SK-N-SH (cell line): ENCODE data around the gene TTC23. TPM values are rescaled to one million over a fixed set of nuclear protein-coding genes. Genes with fewer than 3 reads are reported as not detected.

Experiments used
- CTCF ChIA-PET: fragments of 300-600, 350-600 bp; formaldehyde crosslinking; extraction: SDS; loops from one replicate; lab custom pipeline; 2021; lab: Yijun Ruan, JAX
- POLR2A ChIA-PET: fragments of 350-600 bp; sonication (Branson Sonifier 250); formaldehyde crosslinking; extraction: SDS; loops from one replicate; lab custom pipeline; 2020; ENCODE audit warnings: antibody characterized with exemption, inconsistent platforms; lab: Yijun Ruan, JAX
- DNase-seq: peaks from one replicate; pipeline ENCODE4 v3.0.0; 2012
- H2AFZ ChIP-seq: fragments of 200-600 bp; sonication (generic); 2 replicates; pipeline ENCODE4 v1.8.1; 2016; ENCODE audit warnings: antibody characterized with exemption, mild to moderate bottlenecking, low read depth
- H3F3A ChIP-seq: fragments of 200-600 bp; sonication (generic); replicated peaks from 2 replicates; pipeline ENCODE3; 2016; ENCODE audit warnings: antibody characterized with exemption, mild to moderate bottlenecking; ENCODE audit not compliant: insufficient read depth
- H3K27ac ChIP-seq, 2 experiments: fragments of 200-500 bp in 1 of 2; fragments of 200-600 bp in 1 of 2; sonication (Bioruptor generic) in 1 of 2; sonication (generic), shearing (Covaris generic) in 1 of 2; 2 replicates each; pipeline versions ENCODE4 v1.5.1 to v1.6.1; 2014 to 2016; ENCODE audit warnings: low read depth in 2 of 2, inconsistent platforms in 1 of 2, low read length in 1 of 2, mild to moderate bottlenecking in 1 of 2, mixed read lengths in 1 of 2
- H3K27me3 ChIP-seq: fragments of 200-600 bp; sonication (generic), shearing (Covaris generic); 2 replicates; pipeline ENCODE4 v1.6.1; 2016; ENCODE audit warnings: mixed run types; ENCODE audit not compliant: insufficient read depth
- H3K36me3 ChIP-seq, 2 experiments: fragments of 200-500 bp in 1 of 2; fragments of 200-600 bp in 1 of 2; sonication (Bioruptor generic) in 1 of 2; sonication (generic) in 1 of 2; replicated peaks in 1 of 2; 2 replicates each; pipeline versions ENCODE3 to v1.5.1; 2014 to 2016; ENCODE audit warnings: low read length in 1 of 2, mild to moderate bottlenecking in 1 of 2; ENCODE audit not compliant: insufficient read depth in 2 of 2, control insufficient read depth in 1 of 2
- H3K4me1 ChIP-seq, 2 experiments: fragments of 200-500 bp in 1 of 2; fragments of 200-600 bp in 1 of 2; sonication (Bioruptor generic) in 1 of 2; sonication (generic), shearing (Covaris generic) in 1 of 2; 2 replicates each; pipeline versions ENCODE4 v1.5.1 to v1.6.1; 2014 to 2016; ENCODE audit warnings: low read depth in 1 of 2, low read length in 1 of 2, mixed run types in 1 of 2; ENCODE audit not compliant: insufficient read depth in 2 of 2, control insufficient read depth in 1 of 2
- H3K4me2 ChIP-seq: fragments of 200-600 bp; sonication (generic), shearing (Covaris generic); 2 replicates; pipeline ENCODE4 v1.6.1; 2017; ENCODE audit warnings: mixed run types
- H3K4me3 ChIP-seq, 2 experiments: fragments of 200-500 bp in 1 of 2; fragments of 200-600 bp in 1 of 2; sonication (Bioruptor generic) in 1 of 2; sonication (generic), shearing (Covaris generic) in 1 of 2; 2 replicates each; pipeline versions ENCODE4 v1.5.1 to v1.8.1; 2014 to 2016; ENCODE audit warnings: low read depth in 2 of 2, inconsistent platforms in 1 of 2, low read length in 1 of 2, mild to moderate bottlenecking in 1 of 2, mixed read lengths in 1 of 2, moderate library complexity in 1 of 2
- H3K79me2 ChIP-seq: fragments of 200-600 bp; sonication (generic); 2 replicates; pipeline ENCODE4 v1.8.1; 2017; ENCODE audit warnings: mild to moderate bottlenecking; ENCODE audit not compliant: insufficient read depth
- H3K9ac ChIP-seq: fragments of 200-600 bp; sonication (generic); 2 replicates; pipeline ENCODE4 v1.6.1; 2017; ENCODE audit warnings: mixed run types
- H3K9me2 ChIP-seq: fragments of 200-600 bp; sonication (generic); 2 replicates; pipeline ENCODE4 v1.6.1; 2017; ENCODE audit warnings: mixed run types
- H3K9me3 ChIP-seq: fragments of 200-600 bp; sonication (generic); 2 replicates; pipeline ENCODE4 v1.6.1; 2017; ENCODE audit warnings: mixed run types, mild to moderate bottlenecking, moderate library complexity
- H4K20me1 ChIP-seq: fragments of 200-600 bp; sonication (generic); 2 replicates; pipeline ENCODE4 v1.6.1; 2017; ENCODE audit warnings: mild to moderate bottlenecking, mixed run types; ENCODE audit not compliant: insufficient read depth
- EZH2phosphoT487 ChIP-seq: fragments of 200-600 bp; sonication (generic); IDR thresholded peaks from 2 replicates; pipeline ENCODE4 v1.6.1; 2017; ENCODE audit warnings: low read depth, mixed run types, mild to moderate bottlenecking, antibody characterized with exemption, moderate library complexity, borderline replicate concordance
- FOSL2 ChIP-seq: IDR thresholded peaks from 2 replicates; pipeline ENCODE4 v1.4.0; 2012; ENCODE audit warnings: low read depth, mild to moderate bottlenecking, moderate library complexity, borderline replicate concordance
- FOXM1 ChIP-seq: IDR thresholded peaks from 2 replicates; pipeline ENCODE4 v1.4.0; 2012; ENCODE audit warnings: low read depth, mild to moderate bottlenecking
- IRF3 ChIP-seq: fragments of 150-350 bp; IDR thresholded peaks from 2 replicates; pipeline ENCODE4 v1.6.1; 2016; ENCODE audit warnings: mild to moderate bottlenecking, low read depth, low read length
- JUND ChIP-seq: IDR thresholded peaks from 2 replicates; pipeline ENCODE4 v1.4.0; 2012
- MEF2A ChIP-seq: IDR thresholded peaks from 2 replicates; pipeline ENCODE4 v1.4.0; 2012; ENCODE audit warnings: low read depth, borderline replicate concordance
- MXI1 ChIP-seq: IDR thresholded peaks from 2 replicates; pipeline ENCODE4 v1.6.1; 2012; ENCODE audit warnings: mild to moderate bottlenecking, low read depth, low read length, improper control_type of control experiment
- PBX3 ChIP-seq: IDR thresholded peaks from 2 replicates; pipeline ENCODE4; 2012
- POLR2AphosphoS5 ChIP-seq: IDR thresholded peaks from 2 replicates; pipeline ENCODE4 v1.6.1; 2012; ENCODE audit warnings: low read depth, low read length
- RAD21 ChIP-seq: IDR thresholded peaks from 2 replicates; pipeline ENCODE4 v1.6.1; 2012; ENCODE audit warnings: mild to moderate bottlenecking, low read length
- RCOR1 ChIP-seq: fragments of 150-350 bp; IDR thresholded peaks from 2 replicates; pipeline ENCODE4 v1.6.1; 2017; ENCODE audit warnings: antibody characterized with exemption, low read length
- REST ChIP-seq: IDR thresholded peaks from 2 replicates; pipeline ENCODE4 v1.6.1; 2012; ENCODE audit warnings: mild to moderate bottlenecking, low read depth, low read length, moderate library complexity
- SMC3 ChIP-seq: IDR thresholded peaks from 2 replicates; pipeline ENCODE4 v1.6.1; 2012; ENCODE audit warnings: low read depth, low read length, improper control_type of control experiment
- TAF1 ChIP-seq: IDR thresholded peaks from 2 replicates; pipeline ENCODE4 v1.6.1; 2012; ENCODE audit warnings: low read depth, mild to moderate bottlenecking, low read length, moderate library complexity, borderline replicate concordance
- TEAD4 ChIP-seq: IDR thresholded peaks from 2 replicates; pipeline ENCODE4 v1.4.0; 2012; ENCODE audit warnings: mild to moderate bottlenecking, borderline replicate concordance; ENCODE audit not compliant: insufficient read depth
- YY1 ChIP-seq: IDR thresholded peaks from 2 replicates; pipeline ENCODE4 v1.4.0; 2012; ENCODE audit warnings: low read depth, mild to moderate bottlenecking
- ZBTB33 ChIP-seq: IDR thresholded peaks from 2 replicates; pipeline ENCODE4 v1.4.0; 2012; ENCODE audit warnings: low read depth, borderline replicate concordance
- WGBS: methylation state at CpG from one replicate; pipeline ENCODE4 v1.1.6; 2017; ENCODE audit warnings: low lambda C conversion rate; 5-methylcytosine and 5-hydroxymethylcytosine counted together
- polyA plus RNA-seq, 3 experiments: library from polyadenylated mRNA; depleted of rRNA; stranded (reverse); fragments of >200 nt; gene quantifications; 2 replicates each; pipeline ENCODE4 v1.2.3, GENCODE V29; 2012

Gene TTC23
- polyA plus RNA-seq, 1 of the 3 experiments (the other 2 are of a cell fraction) = 0.79 TPM

- POLR2A ChIA-PET = no interaction called here
- H3K4me3 ChIP-seq = no peak overlapping the region
- H4K20me1 ChIP-seq = no peaks in the 10 kb centered on the region
- no peaks in the 10 kb centered on the region for H3F3A ChIP-seq
- TF ChIP-seq PBX3 (no peak), IRF3 (no peak), YY1 (no peak), FOXM1 (no peak), SMC3 (no peak), FOSL2 (no peak), EZH2phosphoT487 (no peak), REST (no peak), POLR2AphosphoS5 (no peak), TAF1 (no peak), ZBTB33 (no peak), JUND (no peak), MXI1 (no peak), TEAD4 (no peak), RCOR1 (no peak), MEF2A (no peak), RAD21 (no peak)
- H3K4me2 ChIP-seq = no peak overlapping the region
- no peaks in the 10 kb centered on the region for H3K27me3 ChIP-seq
- H3K79me2 ChIP-seq = no peaks in the 10 kb centered on the region
- 89% methylated on average over 13 of the region's 13 CpGs for WGBS
- H2AFZ ChIP-seq = no peak overlapping the region
- peaks cover 11 to 46% of the 10 kb centered on the region in 2 experiments for H3K36me3 ChIP-seq
- no peak overlapping the region for H3K27ac ChIP-seq
- CTCF ChIA-PET = interaction anchor here (0.8 kb wide), 1 partner anchor 24 kb away, joined by 3 read pairs; no protein-coding TSS in a partner anchor
- H3K9ac ChIP-seq = no peak overlapping the region
- no peaks in the 10 kb centered on the region for H3K9me3 ChIP-seq
- H3K9me2 ChIP-seq = no peaks in the 10 kb centered on the region
- peaks cover 7 to 23% of the 10 kb centered on the region in 2 experiments; a peak in 2 of 4 replicates for H3K4me1 ChIP-seq
- DNase-seq = no peak
Observed at GRCh38 chr15:99130314-99130713, 119.1 kb downstream of the TTC23 start.
